ENCODE measurements around the gene CASZ1.

DNA sequence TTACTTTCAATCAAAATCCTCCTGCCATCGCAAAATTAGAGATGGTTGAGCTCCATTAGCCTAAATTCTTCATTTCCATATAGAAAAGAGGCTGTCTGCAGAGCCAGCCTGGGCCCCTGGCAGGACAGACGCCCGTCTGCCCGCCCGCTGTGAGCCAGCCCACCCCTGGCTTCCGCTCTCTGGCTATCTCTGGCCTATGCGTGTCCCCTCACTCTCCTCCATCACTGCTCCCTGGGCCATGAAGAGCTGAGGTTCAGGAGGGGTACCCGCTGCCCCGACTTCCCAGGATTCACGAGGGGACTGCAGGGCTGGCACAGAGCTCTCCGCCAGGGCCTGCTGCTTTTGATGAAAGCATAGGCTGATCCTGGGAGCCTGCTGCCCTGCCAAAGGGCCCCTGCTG lies 117.6 kb downstream of the CASZ1 start:
- TF ChIP-seq, protein P1, sequence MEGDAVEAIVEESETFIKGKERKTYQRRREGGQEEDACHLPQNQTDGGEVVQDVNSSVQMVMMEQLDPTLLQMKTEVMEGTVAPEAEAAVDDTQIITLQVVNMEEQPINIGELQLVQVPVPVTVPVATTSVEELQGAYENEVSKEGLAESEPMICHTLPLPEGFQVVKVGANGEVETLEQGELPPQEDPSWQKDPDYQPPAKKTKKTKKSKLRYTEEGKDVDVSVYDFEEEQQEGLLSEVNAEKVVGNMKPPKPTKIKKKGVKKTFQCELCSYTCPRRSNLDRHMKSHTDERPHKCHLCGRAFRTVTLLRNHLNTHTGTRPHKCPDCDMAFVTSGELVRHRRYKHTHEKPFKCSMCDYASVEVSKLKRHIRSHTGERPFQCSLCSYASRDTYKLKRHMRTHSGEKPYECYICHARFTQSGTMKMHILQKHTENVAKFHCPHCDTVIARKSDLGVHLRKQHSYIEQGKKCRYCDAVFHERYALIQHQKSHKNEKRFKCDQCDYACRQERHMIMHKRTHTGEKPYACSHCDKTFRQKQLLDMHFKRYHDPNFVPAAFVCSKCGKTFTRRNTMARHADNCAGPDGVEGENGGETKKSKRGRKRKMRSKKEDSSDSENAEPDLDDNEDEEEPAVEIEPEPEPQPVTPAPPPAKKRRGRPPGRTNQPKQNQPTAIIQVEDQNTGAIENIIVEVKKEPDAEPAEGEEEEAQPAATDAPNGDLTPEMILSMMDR (IDR thresholded peaks at IDR 0.05), result no peak
- TF ChIP-seq POLR2A (IDR thresholded peaks at IDR 0.05) (no peak), EP300 (IDR thresholded peaks at IDR 0.05) (no peak), POLR2AphosphoS5 (IDR thresholded peaks at IDR 0.05) (no peak)

Measured in stomach (tissue), 4 donors.